WTC11 (cell line): Measurements from ENCODE around the gene CSF1. TPM values are rescaled to one million over a fixed set of nuclear protein-coding genes. Genes with fewer than 3 reads are reported as not detected.

Source experiments
- ATAC-seq: fragments of 200-7000 bp; cut with Tn5 transposase; 2 replicates; pipeline ENCODE4 v1.10.0; 2021; ENCODE audit warnings: mild to moderate bottlenecking, moderate library complexity
- CTCF ChIA-PET: fragments of 300-600 bp; sonication (Branson Sonifier 250); formaldehyde crosslinking; loops from one replicate; lab custom pipeline; 2021; ENCODE audit warnings: antibody characterized with exemption; lab: Charles Lee
- POLR2A ChIA-PET: fragments of 350-600 bp; sonication (Branson Sonifier 250); formaldehyde crosslinking; loops from one replicate; lab custom pipeline; 2021; ENCODE audit warnings: antibody characterized with exemption; lab: Charles Lee
- DNase-seq: peaks from one replicate; pipeline ENCODE4 v3.0.0; 2021; ENCODE audit warnings: low spot score
- H3K27ac Mint-ChIP-seq: 2 replicates; pipeline ENCODE4 v1.8.0; 2021; ENCODE audit warnings: mixed read lengths
- H3K27me3 Mint-ChIP-seq: 2 replicates; pipeline ENCODE4 v1.8.0; 2021; ENCODE audit warnings: low read depth, mild to moderate bottlenecking, moderate library complexity, mixed read lengths
- H3K36me3 Mint-ChIP-seq: 2 replicates; pipeline ENCODE4 v1.8.0; 2021; ENCODE audit warnings: mixed read lengths
- H3K4me1 Mint-ChIP-seq: 2 replicates; pipeline ENCODE4 v1.8.0; 2022; ENCODE audit warnings: mixed read lengths
- H3K4me3 Mint-ChIP-seq: 2 replicates; pipeline ENCODE4 v1.8.0; 2021; ENCODE audit warnings: mild to moderate bottlenecking, moderate library complexity, mixed read lengths
- H3K9me3 Mint-ChIP-seq: 2 replicates; pipeline ENCODE4 v1.8.0; 2021; ENCODE audit warnings: mixed read lengths
- GRHL2 ChIP-seq: fragments of 250-450 bp; sonication (Bioruptor Pico); IDR thresholded peaks from 2 replicates; pipeline ENCODE4 v1.8.0; 2022; ENCODE audit warnings: mild to moderate bottlenecking, moderate library complexity; ENCODE audit not compliant: insufficient replicate concordance, severe bottlenecking
- NFYB ChIP-seq: sonication (generic); formaldehyde crosslinking; conservative IDR thresholded peaks from 2 replicates; pipeline ENCODE4 v1.8.0; 2022; ENCODE audit warnings: low read depth, missing genetic modification reagents
- SOX15 ChIP-seq: fragments of 250-450 bp; sonication (Bioruptor Pico); IDR thresholded peaks from 2 replicates; pipeline ENCODE4 v1.9.0; 2021; ENCODE audit warnings: mild to moderate bottlenecking
- TCF7 ChIP-seq: sonication (generic); formaldehyde crosslinking; IDR thresholded peaks from 2 replicates; pipeline ENCODE4 v1.8.0; 2022; ENCODE audit warnings: mild to moderate bottlenecking, low read depth, missing genetic modification reagents, moderate library complexity
- ZNF219 ChIP-seq: sonication (generic); formaldehyde crosslinking; IDR thresholded peaks from 2 replicates; pipeline ENCODE4 v1.8.0; 2023; ENCODE audit warnings: missing genetic modification reagents, mild to moderate bottlenecking, borderline replicate concordance
- ZNF263 ChIP-seq: sonication (generic); formaldehyde crosslinking; IDR thresholded peaks from 2 replicates; pipeline ENCODE4 v1.8.1; 2022; ENCODE audit warnings: low read depth, mild to moderate bottlenecking, moderate library complexity, missing genetic modification reagents
- ZNF416 ChIP-seq: fragments of 250-450 bp; sonication (Bioruptor Pico); IDR thresholded peaks from 2 replicates; pipeline ENCODE4 v1.9.0; 2021; ENCODE audit warnings: mild to moderate bottlenecking, inconsistent platforms
- ZNF671 ChIP-seq: fragments of 250-450 bp; sonication (Bioruptor Pico); IDR thresholded peaks from 2 replicates; pipeline ENCODE4 v1.8.0; 2021; ENCODE audit warnings: mild to moderate bottlenecking
- total RNA-seq: library from RNA; stranded (reverse); gene quantifications from 3 replicates; pipeline ENCODE4 v1.2.3, GENCODE V29; 2021
- TF ChIP-seq, protein P1 (sequence below): sonication (generic); formaldehyde crosslinking; IDR thresholded peaks from 2 replicates; pipeline ENCODE4 v1.8.0; 2022; ENCODE audit warnings: missing genetic modification reagents
- TF ChIP-seq, protein P2 (sequence below): sonication (generic); formaldehyde crosslinking; conservative IDR thresholded peaks from 2 replicates; pipeline ENCODE4 v1.8.1; 2022; ENCODE audit warnings: mild to moderate bottlenecking, missing genetic modification reagents
- TF ChIP-seq, protein P3 (sequence below): fragments of 250-450 bp; sonication (Bioruptor Pico); conservative IDR thresholded peaks from 2 replicates; pipeline ENCODE4 v1.9.0; 2021; ENCODE audit warnings: mild to moderate bottlenecking
- TF ChIP-seq, protein P4 (sequence below): sonication (generic); formaldehyde crosslinking; IDR thresholded peaks from 2 replicates; pipeline ENCODE4 v1.8.1; 2022; ENCODE audit warnings: low read depth, mild to moderate bottlenecking, moderate library complexity, missing genetic modification reagents, borderline replicate concordance
- TF ChIP-seq, protein P5 (sequence below): sonication (generic); formaldehyde crosslinking; IDR thresholded peaks from 2 replicates; pipeline ENCODE4 v1.8.1; 2023; ENCODE audit warnings: mild to moderate bottlenecking, missing genetic modification reagents
- TF ChIP-seq, protein P6 (sequence below): sonication (generic); formaldehyde crosslinking; IDR thresholded peaks from 2 replicates; pipeline ENCODE4 v1.8.1; 2022; ENCODE audit warnings: mild to moderate bottlenecking, missing genetic modification reagents, moderate library complexity, borderline replicate concordance
- TF ChIP-seq, protein P7 (sequence below): fragments of 250-450 bp; sonication (Bioruptor Pico); IDR thresholded peaks from 2 replicates; pipeline ENCODE4 v1.9.0; 2021; ENCODE audit warnings: mild to moderate bottlenecking

The CSF1 gene
- total RNA-seq, 1 experiment from 2014 or later: 3.0 TPM

DNA sequence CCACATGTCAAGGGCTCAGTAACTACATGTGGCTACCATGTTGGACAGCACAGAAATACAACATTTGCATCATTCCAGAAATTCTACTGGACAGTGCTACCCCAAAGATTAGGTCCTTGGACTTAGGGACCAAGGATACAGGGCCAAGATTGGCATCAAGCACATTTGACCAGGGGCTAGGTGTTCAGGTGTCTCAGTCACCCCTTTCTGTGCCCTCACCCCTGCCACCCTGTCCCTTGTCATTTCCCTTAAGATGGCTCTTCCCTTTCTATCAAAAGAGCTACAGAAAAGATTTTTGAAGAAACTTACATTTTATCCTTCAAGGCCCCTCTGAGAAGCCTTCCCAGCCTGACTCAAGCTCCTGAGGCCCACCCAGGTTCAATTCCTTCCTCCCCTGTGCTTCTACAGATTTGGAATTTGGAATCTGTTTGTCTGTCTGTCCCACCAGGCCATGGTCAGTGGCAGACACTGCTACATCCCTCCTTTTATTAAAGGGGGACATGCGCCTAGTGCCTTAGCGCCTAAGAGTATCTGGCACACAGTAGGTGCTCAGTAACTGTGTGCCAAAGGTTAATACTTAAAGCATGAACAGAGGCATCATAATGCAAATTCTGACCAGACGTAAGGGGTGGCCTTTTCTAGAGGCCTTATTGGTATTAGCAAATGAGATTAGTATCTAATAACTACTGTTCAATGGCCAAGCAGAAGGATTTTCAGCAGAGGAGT, 21.4 kb downstream of the CSF1 start:
- ATAC-seq (no peak), DNase-seq (no peak)
- no peak for TF ChIP-seq SOX15 (CRISPR knock-in tag)
- no peak for TF ChIP-seq NFYB (CRISPR knock-in tag)
- TF ChIP-seq, protein P1, sequence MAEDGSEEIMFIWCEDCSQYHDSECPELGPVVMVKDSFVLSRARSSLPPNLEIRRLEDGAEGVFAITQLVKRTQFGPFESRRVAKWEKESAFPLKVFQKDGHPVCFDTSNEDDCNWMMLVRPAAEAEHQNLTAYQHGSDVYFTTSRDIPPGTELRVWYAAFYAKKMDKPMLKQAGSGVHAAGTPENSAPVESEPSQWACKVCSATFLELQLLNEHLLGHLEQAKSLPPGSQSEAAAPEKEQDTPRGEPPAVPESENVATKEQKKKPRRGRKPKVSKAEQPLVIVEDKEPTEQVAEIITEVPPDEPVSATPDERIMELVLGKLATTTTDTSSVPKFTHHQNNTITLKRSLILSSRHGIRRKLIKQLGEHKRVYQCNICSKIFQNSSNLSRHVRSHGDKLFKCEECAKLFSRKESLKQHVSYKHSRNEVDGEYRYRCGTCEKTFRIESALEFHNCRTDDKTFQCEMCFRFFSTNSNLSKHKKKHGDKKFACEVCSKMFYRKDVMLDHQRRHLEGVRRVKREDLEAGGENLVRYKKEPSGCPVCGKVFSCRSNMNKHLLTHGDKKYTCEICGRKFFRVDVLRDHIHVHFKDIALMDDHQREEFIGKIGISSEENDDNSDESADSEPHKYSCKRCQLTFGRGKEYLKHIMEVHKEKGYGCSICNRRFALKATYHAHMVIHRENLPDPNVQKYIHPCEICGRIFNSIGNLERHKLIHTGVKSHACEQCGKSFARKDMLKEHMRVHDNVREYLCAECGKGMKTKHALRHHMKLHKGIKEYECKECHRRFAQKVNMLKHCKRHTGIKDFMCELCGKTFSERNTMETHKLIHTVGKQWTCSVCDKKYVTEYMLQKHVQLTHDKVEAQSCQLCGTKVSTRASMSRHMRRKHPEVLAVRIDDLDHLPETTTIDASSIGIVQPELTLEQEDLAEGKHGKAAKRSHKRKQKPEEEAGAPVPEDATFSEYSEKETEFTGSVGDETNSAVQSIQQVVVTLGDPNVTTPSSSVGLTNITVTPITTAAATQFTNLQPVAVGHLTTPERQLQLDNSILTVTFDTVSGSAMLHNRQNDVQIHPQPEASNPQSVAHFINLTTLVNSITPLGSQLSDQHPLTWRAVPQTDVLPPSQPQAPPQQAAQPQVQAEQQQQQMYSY (CRISPR knock-in tag): no peak
- no peak for TF ChIP-seq ZNF671
- TF ChIP-seq, protein P2, sequence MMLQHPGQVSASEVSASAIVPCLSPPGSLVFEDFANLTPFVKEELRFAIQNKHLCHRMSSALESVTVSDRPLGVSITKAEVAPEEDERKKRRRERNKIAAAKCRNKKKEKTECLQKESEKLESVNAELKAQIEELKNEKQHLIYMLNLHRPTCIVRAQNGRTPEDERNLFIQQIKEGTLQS (CRISPR knock-in tag): no peak
- TF ChIP-seq, protein P3, sequence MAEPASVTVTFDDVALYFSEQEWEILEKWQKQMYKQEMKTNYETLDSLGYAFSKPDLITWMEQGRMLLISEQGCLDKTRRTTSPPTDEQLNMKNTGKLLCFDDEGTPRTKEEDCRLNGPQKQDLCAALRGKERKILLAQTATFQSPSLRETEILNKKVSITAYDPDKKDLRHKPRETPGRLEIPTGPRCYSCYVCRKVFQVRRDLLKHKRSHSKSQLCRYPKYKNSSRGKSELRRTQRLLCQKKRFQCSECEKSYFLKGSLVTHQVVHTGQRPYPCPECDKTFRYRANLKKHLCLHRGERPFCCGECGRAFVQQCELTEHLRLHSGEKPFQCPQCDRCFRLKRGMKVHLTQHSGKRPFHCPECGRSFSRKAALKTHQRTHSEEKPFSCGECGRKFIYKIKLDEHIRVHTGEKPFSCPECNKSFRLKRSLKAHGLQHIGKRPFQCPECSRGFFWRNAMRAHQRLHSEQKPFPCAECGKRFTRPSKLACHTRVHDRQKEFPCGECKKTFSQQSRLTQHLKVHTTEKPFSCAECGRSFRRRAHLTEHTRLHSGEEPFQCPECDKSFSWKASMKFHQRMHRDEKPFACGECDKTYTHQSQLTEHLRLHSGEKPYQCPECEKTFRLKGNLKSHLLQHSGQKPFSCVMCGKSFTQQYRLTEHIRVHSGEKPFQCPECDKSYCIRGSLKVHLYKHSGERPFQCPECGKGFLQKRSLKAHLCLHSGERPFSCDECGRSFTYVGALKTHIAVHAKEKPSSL (CRISPR knock-in tag): no peak
- H3K36me3 Mint-ChIP-seq: peaks cover 3% of the 10 kb centered on the region; the same call in 1 of the 2 replicates
- ChIA-PET POLR2A (interaction anchor here (1.2 kb wide), 1 partner anchor 52 kb away, joined by 4 read pairs; the partner anchor contains the start of gene AHCYL1), CTCF (interaction anchor here (1.0 to 3.0 kb wide), 3 partner anchors 52 to 292 kb away, joined by 4 to 21 read pairs (median 11); partner anchors contain the start of gene AHCYL1)
- H3K27me3 Mint-ChIP-seq: peaks cover 2% of the 10 kb centered on the region; the same call in 1 of the 2 replicates
- no peak overlapping the region for H3K4me3 Mint-ChIP-seq
- H3K27ac Mint-ChIP-seq: no peak overlapping the region
- H3K4me1 Mint-ChIP-seq: peaks cover 23% of the 10 kb centered on the region
- peaks cover 4% of the 10 kb centered on the region for H3K9me3 Mint-ChIP-seq

DNA sequence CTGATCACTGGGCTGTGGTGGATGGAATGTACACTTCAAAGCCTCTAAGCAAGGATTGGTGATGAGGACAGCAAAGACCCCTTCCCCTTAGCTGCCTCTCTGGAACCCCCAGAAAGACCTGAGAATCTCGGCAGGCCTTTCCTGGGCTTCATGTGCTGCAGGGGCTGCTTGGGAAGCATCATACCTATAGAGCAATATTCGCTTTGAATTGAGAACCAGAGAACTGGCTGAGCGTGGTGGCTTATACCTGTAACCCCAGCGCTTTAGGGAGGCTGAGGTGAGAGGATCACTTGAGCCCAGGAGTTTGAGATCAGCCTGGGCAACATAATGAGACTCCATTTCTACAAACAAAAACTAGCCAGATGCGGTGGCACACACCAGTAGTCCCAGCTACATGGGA, 22.0 kb downstream of the CSF1 start:
- H3K4me1 Mint-ChIP-seq: peaks cover 23% of the 10 kb centered on the region
- H3K4me3 Mint-ChIP-seq: no peak overlapping the region
- H3K36me3 Mint-ChIP-seq: peaks cover 5% of the 10 kb centered on the region
- CTCF ChIA-PET: no interaction called here
- H3K27ac Mint-ChIP-seq: no peak overlapping the region
- ATAC-seq: no peak
- TF ChIP-seq, protein P4, sequence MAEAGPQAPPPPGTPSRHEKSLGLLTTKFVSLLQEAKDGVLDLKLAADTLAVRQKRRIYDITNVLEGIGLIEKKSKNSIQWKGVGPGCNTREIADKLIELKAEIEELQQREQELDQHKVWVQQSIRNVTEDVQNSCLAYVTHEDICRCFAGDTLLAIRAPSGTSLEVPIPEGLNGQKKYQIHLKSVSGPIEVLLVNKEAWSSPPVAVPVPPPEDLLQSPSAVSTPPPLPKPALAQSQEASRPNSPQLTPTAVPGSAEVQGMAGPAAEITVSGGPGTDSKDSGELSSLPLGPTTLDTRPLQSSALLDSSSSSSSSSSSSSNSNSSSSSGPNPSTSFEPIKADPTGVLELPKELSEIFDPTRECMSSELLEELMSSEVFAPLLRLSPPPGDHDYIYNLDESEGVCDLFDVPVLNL: no peak
- no peak for TF ChIP-seq ZNF416 (CRISPR knock-in tag)
- no peak for DNase-seq
- POLR2A ChIA-PET: no interaction called here
- peaks cover 7% of the 10 kb centered on the region for H3K9me3 Mint-ChIP-seq
- peaks cover 4% of the 10 kb centered on the region; the same call in 1 of the 2 replicates for H3K27me3 Mint-ChIP-seq

DNA sequence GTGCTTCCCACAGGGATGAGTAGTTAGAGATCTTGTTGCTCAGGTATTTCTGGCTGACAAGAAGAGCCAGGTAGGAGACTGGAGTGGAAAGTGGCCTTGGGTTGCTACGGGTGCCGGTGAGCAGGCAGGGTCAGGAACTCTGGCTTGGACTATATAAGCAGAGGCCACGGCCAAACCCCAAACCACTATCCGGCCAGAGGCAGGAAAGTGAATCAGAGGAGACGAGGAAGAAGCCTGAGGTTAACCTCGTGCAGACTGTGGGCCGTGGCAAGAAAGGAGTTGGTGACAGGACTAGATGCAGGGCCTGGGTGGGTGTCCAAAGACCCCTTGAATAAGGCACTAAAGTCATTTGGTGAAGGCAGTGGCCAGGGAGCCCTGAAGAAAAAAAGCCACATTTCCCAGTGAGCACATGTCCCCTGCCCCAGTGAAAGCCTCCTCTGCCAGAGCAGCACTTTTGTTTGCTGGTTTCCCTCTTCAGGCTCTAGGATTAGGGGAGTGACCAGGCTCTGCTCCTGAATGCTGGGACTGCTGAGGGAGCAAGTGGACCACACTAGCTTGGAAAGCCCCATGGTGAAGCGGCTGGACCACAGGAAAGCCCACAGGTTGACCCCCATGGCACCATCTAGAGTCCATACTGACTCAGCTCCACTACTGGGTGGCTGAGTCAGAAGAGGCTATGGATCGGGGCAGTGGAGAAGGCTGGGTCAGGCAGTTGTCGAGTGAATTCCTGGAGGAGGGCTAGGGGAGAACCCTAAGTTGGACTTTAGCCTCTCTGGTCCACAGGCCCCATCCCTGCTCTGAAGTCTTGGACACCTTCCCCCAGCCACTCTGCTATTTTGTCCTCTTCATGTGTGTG, 23.4 kb downstream of the CSF1 start:
- Mint-ChIP-seq H3K27me3 (peaks cover 6% of the 10 kb centered on the region; the same call in 1 of the 2 replicates), H3K9me3 (peaks cover 17% of the 10 kb centered on the region), H3K27ac (no peak overlapping the region), H3K36me3 (peaks cover 10% of the 10 kb centered on the region), H3K4me3 (no peak overlapping the region), H3K4me1 (peaks cover 23% of the 10 kb centered on the region)
- POLR2A ChIA-PET: no interaction called here
- CTCF ChIA-PET: no interaction called here
- ATAC-seq (no peak), DNase-seq (no peak)
- TF ChIP-seq ZNF263 (CRISPR knock-in tag): no peak
- TF ChIP-seq, protein P5, sequence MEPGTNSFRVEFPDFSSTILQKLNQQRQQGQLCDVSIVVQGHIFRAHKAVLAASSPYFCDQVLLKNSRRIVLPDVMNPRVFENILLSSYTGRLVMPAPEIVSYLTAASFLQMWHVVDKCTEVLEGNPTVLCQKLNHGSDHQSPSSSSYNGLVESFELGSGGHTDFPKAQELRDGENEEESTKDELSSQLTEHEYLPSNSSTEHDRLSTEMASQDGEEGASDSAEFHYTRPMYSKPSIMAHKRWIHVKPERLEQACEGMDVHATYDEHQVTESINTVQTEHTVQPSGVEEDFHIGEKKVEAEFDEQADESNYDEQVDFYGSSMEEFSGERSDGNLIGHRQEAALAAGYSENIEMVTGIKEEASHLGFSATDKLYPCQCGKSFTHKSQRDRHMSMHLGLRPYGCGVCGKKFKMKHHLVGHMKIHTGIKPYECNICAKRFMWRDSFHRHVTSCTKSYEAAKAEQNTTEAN (CRISPR knock-in tag): no peak
- TF ChIP-seq TCF7 (CRISPR knock-in tag): no peak
- TF ChIP-seq, protein P6, sequence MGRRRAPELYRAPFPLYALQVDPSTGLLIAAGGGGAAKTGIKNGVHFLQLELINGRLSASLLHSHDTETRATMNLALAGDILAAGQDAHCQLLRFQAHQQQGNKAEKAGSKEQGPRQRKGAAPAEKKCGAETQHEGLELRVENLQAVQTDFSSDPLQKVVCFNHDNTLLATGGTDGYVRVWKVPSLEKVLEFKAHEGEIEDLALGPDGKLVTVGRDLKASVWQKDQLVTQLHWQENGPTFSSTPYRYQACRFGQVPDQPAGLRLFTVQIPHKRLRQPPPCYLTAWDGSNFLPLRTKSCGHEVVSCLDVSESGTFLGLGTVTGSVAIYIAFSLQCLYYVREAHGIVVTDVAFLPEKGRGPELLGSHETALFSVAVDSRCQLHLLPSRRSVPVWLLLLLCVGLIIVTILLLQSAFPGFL (CRISPR knock-in tag): no peak
- TF ChIP-seq GRHL2 (CRISPR knock-in tag): no peak
- TF ChIP-seq ZNF219 (CRISPR knock-in tag): no peak
- TF ChIP-seq, protein P7, sequence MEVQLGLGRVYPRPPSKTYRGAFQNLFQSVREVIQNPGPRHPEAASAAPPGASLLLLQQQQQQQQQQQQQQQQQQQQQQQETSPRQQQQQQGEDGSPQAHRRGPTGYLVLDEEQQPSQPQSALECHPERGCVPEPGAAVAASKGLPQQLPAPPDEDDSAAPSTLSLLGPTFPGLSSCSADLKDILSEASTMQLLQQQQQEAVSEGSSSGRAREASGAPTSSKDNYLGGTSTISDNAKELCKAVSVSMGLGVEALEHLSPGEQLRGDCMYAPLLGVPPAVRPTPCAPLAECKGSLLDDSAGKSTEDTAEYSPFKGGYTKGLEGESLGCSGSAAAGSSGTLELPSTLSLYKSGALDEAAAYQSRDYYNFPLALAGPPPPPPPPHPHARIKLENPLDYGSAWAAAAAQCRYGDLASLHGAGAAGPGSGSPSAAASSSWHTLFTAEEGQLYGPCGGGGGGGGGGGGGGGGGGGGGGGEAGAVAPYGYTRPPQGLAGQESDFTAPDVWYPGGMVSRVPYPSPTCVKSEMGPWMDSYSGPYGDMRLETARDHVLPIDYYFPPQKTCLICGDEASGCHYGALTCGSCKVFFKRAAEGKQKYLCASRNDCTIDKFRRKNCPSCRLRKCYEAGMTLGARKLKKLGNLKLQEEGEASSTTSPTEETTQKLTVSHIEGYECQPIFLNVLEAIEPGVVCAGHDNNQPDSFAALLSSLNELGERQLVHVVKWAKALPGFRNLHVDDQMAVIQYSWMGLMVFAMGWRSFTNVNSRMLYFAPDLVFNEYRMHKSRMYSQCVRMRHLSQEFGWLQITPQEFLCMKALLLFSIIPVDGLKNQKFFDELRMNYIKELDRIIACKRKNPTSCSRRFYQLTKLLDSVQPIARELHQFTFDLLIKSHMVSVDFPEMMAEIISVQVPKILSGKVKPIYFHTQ (CRISPR knock-in tag): no peak
